ENCODE results near the gene GSG1. TPM values are rescaled to one million over a fixed set of nuclear protein-coding genes. Genes with fewer than 3 reads are reported as not detected.
A peak's percentile ranks its signal among the peaks of the same experiment; 100 is the strongest.

GSG1 gene
- total RNA-seq, 1 donor from 2014 or later, result 0.23 TPM

GRCh38 chr12:13045816-13046215, 57.7 kb downstream of the GSG1 start:
- no peaks in the 10 kb centered on the region for H3K79me2 ChIP-seq (ENCODE audit: insufficient read depth, low read length)
- no peaks in the 10 kb centered on the region for H3K36me3 ChIP-seq (ENCODE audit: insufficient read depth, low read length)
- peaks cover 4% of the 10 kb centered on the region for H4K20me1 ChIP-seq (ENCODE audit: insufficient read depth, low read length)
- TF ChIP-seq, protein P1, sequence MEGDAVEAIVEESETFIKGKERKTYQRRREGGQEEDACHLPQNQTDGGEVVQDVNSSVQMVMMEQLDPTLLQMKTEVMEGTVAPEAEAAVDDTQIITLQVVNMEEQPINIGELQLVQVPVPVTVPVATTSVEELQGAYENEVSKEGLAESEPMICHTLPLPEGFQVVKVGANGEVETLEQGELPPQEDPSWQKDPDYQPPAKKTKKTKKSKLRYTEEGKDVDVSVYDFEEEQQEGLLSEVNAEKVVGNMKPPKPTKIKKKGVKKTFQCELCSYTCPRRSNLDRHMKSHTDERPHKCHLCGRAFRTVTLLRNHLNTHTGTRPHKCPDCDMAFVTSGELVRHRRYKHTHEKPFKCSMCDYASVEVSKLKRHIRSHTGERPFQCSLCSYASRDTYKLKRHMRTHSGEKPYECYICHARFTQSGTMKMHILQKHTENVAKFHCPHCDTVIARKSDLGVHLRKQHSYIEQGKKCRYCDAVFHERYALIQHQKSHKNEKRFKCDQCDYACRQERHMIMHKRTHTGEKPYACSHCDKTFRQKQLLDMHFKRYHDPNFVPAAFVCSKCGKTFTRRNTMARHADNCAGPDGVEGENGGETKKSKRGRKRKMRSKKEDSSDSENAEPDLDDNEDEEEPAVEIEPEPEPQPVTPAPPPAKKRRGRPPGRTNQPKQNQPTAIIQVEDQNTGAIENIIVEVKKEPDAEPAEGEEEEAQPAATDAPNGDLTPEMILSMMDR (IDR thresholded peaks at IDR 0.05; ENCODE audit: insufficient read depth, low read depth, low read length), result no peak
- no peak for TF ChIP-seq EZH2 (IDR thresholded peaks at IDR 0.05; ENCODE audit: insufficient read depth, low read length)
- H3K4me1 ChIP-seq (ENCODE audit: insufficient read depth, low read length), result peaks cover 7% of the 10 kb centered on the region
- peaks cover 3% of the 10 kb centered on the region for H3K27me3 ChIP-seq (ENCODE audit: insufficient read depth, low read length)
- Mint-ChIP-seq H3K36me3 (ENCODE audit: low read depth, unreplicated experiment) (no peaks in the 10 kb centered on the region), H3K4me1 (ENCODE audit: low read depth, unreplicated experiment) (peaks cover 5% of the 10 kb centered on the region), H3K4me3 (ENCODE audit: unreplicated experiment) (no peak overlapping the region), H3K27ac (ENCODE audit: unreplicated experiment) (no peak overlapping the region), H3K9me3 (ENCODE audit: unreplicated experiment) (no peaks in the 10 kb centered on the region), H3K27me3 (ENCODE audit: low read depth, unreplicated experiment) (peaks cover 11% of the 10 kb centered on the region)
- H3K4me3 ChIP-seq (ENCODE audit: insufficient read depth, low read depth, low read length), result no peak overlapping the region
- H3K27ac ChIP-seq (ENCODE audit: low read depth, low read length), result no peak overlapping the region
- H3K9ac ChIP-seq (ENCODE audit: low read length), result no peak overlapping the region
- H3K4me2 ChIP-seq (ENCODE audit: low read length), result no peak overlapping the region
- DNase-seq (ENCODE audit: low read depth), result no peak
- no peaks in the 10 kb centered on the region for H3K9me3 ChIP-seq (ENCODE audit: insufficient read depth, low read depth, low read length)
- H2AFZ ChIP-seq (ENCODE audit: low read depth, low read length), result no peak overlapping the region
- FAIRE-seq, result no peak

GRCh38 chr12:13044906-13045299, 58.6 kb downstream of the GSG1 start:
- peaks cover 14% of the 10 kb centered on the region for H3K27me3 Mint-ChIP-seq (ENCODE audit: low read depth, unreplicated experiment)
- Histone ChIP-seq H3K4me3 (ENCODE audit: insufficient read depth, low read depth, low read length) (peak overlapping the region; percentile 88), H3K4me1 (ENCODE audit: insufficient read depth, low read length) (peaks cover 7% of the 10 kb centered on the region), H3K9ac (ENCODE audit: low read length) (peak overlapping the region; percentile 80), H3K79me2 (ENCODE audit: insufficient read depth, low read length) (no peaks in the 10 kb centered on the region), H3K27ac (ENCODE audit: low read depth, low read length) (no peak overlapping the region), H3K4me2 (ENCODE audit: low read length) (peak overlapping the region; percentile 89), H2AFZ (ENCODE audit: low read depth, low read length) (peak overlapping the region; percentile 99), H3K27me3 (ENCODE audit: insufficient read depth, low read length) (peaks cover 3% of the 10 kb centered on the region), H4K20me1 (ENCODE audit: insufficient read depth, low read length) (peaks cover 4% of the 10 kb centered on the region), H3K36me3 (ENCODE audit: insufficient read depth, low read length) (no peaks in the 10 kb centered on the region), H3K9me3 (ENCODE audit: insufficient read depth, low read depth, low read length) (no peaks in the 10 kb centered on the region)
- no peak overlapping the region for H3K27ac Mint-ChIP-seq (ENCODE audit: unreplicated experiment)
- peak; percentile 2 for DNase-seq (ENCODE audit: low read depth)
- no peaks in the 10 kb centered on the region for H3K36me3 Mint-ChIP-seq (ENCODE audit: low read depth, unreplicated experiment)
- H3K4me1 Mint-ChIP-seq (ENCODE audit: low read depth, unreplicated experiment), result peaks cover 3% of the 10 kb centered on the region
- H3K4me3 Mint-ChIP-seq (ENCODE audit: unreplicated experiment), result peak overlapping the region; percentile 91
- no peak for TF ChIP-seq EZH2 (IDR thresholded peaks at IDR 0.05; ENCODE audit: insufficient read depth, low read length)
- TF ChIP-seq, protein P1 (IDR thresholded peaks at IDR 0.05; ENCODE audit: insufficient read depth, low read depth, low read length), result no peak
- H3K9me3 Mint-ChIP-seq (ENCODE audit: unreplicated experiment), result no peaks in the 10 kb centered on the region
- FAIRE-seq, result no peak

- H4K20me1 ChIP-seq (ENCODE audit: insufficient read depth, low read length), result peaks cover 4% of the 10 kb centered on the region
- H3K79me2 ChIP-seq (ENCODE audit: insufficient read depth, low read length), result no peaks in the 10 kb centered on the region
- Mint-ChIP-seq H3K9me3 (ENCODE audit: unreplicated experiment) (no peaks in the 10 kb centered on the region), H3K36me3 (ENCODE audit: low read depth, unreplicated experiment) (no peaks in the 10 kb centered on the region), H3K27ac (ENCODE audit: unreplicated experiment) (no peak within 1 kb of the TSS), H3K4me1 (ENCODE audit: low read depth, unreplicated experiment) (no peaks in the 10 kb centered on the region), H3K27me3 (ENCODE audit: low read depth, unreplicated experiment) (peaks cover 14% of the 10 kb centered on the region), H3K4me3 (ENCODE audit: unreplicated experiment) (peak within 1 kb of the TSS; percentile 91)
- peak within 1 kb of the TSS; percentile 89 for H3K4me2 ChIP-seq (ENCODE audit: low read length)
- peak within 1 kb of the TSS; percentile 99 for H2AFZ ChIP-seq (ENCODE audit: low read depth, low read length)
- H3K27ac ChIP-seq (ENCODE audit: low read depth, low read length), result no peak within 1 kb of the TSS
- peak within 1 kb of the TSS; percentile 88 for H3K4me3 ChIP-seq (ENCODE audit: insufficient read depth, low read depth, low read length)
- H3K9me3 ChIP-seq (ENCODE audit: insufficient read depth, low read depth, low read length), result no peaks in the 10 kb centered on the region
- FAIRE-seq, result no peak
- H3K4me1 ChIP-seq (ENCODE audit: insufficient read depth, low read length), result peaks cover 7% of the 10 kb centered on the region
- H3K27me3 ChIP-seq (ENCODE audit: insufficient read depth, low read length), result peaks cover 3% of the 10 kb centered on the region
- TF ChIP-seq, protein P1 (IDR thresholded peaks at IDR 0.05; ENCODE audit: insufficient read depth, low read depth, low read length), result no peak
- TF ChIP-seq EZH2 (IDR thresholded peaks at IDR 0.05; ENCODE audit: insufficient read depth, low read length), result no peak
- no peaks in the 10 kb centered on the region for H3K36me3 ChIP-seq (ENCODE audit: insufficient read depth, low read length)
- peak; percentile 44 for DNase-seq (ENCODE audit: low read depth)
- peak within 1 kb of the TSS; percentile 80 for H3K9ac ChIP-seq (ENCODE audit: low read length)
Measured at GRCh38 chr12:13044002-13044905, 59.2 kb downstream of the GSG1 start, which contains the start of gene FAM234B. FAM234B (plus strand) TSS chr12:13044381; CDS start chr12:13044404, 23 bp downstream.
